ENCODE data around the gene VASP. TPM values are rescaled to one million over a fixed set of nuclear protein-coding genes. Genes with fewer than 3 reads are reported as not detected.

Gene VASP
- total and polyA plus RNA-seq, 2 of the 13 experiments (the other 11 are each of a cell fraction or from before 2014, with no cell fraction given): 41.8 to 67.1 TPM

DNA sequence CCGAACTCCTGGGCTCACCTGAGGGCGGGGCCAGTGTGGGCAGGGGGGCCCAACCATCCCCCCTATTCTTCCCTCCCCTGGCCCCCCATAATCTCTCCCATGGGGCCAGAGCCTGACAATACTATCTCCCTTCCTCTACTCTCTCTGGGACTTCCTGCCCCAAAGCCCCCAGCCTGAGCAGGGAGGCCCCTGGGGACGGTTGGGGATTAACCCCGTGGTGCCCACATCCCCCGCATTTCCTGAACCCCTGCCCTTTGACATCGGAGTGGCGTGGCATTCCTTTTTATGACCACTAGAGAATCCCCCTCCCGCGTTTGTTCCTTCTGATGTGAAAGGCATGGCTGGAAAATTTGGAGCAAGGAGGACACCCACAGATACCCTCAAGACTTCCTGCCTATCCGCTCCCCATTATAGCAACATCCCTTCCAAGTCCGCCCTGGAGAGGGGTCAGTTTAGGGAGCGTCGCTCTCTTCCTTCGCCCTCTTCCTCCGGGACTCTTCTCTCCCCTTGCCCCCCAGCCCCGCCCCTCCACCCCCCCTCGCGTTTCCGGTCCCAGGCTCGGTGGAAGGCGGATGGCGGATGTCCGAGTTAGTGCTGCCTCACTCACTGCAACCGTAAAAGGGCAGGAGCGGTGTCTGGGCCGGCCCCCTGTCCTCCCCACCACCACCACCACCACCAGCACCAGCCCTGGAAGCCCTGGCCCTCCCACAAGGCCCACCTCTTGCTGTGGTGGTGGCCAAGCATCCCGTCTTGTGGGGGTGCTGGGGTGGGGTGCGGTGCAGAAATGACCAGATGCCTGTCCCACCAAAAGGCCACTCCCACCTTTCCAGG lies 1.8 kb downstream of the VASP start (continued):
- no peak for TF ChIP-seq STAT5B (CRISPR knock-in tag; IDR thresholded peaks at IDR 0.05)
- TF ChIP-seq HNRNPUL1 (IDR thresholded peaks at IDR 0.05; ENCODE audit: low read depth, low read length): no peak
- 0 out of 2 replicates have a peak, but pooled peaks have one; percentile 21 for TF ChIP-seq TGIF2 (CRISPR knock-in tag; IDR thresholded peaks at IDR 0.05)
- TF ChIP-seq ZGPAT (CRISPR knock-in tag; IDR thresholded peaks at IDR 0.05): no peak
- TF ChIP-seq ZNF225 (CRISPR knock-in tag; IDR thresholded peaks at IDR 0.05): no peak
- no peak for TF ChIP-seq SOX6 (IDR thresholded peaks at IDR 0.05)
- no peak for TF ChIP-seq SOX6 (CRISPR knock-in tag; IDR thresholded peaks at IDR 0.05)
- TF ChIP-seq SATB2 (CRISPR knock-in tag; IDR thresholded peaks at IDR 0.05): no peak
- TF ChIP-seq KLF16 (CRISPR knock-in tag; IDR thresholded peaks at IDR 0.05): peak in 1 of 2 experiments; percentile 36; a peak in 1 of 4 replicates
- peak; percentile 51 for TF ChIP-seq GABPA (IDR thresholded peaks at IDR 0.05; ENCODE audit: low read depth, low read length)
- TF ChIP-seq GABPA (CRISPR knock-in tag; IDR thresholded peaks at IDR 0.05; ENCODE audit: low read depth): peak; percentile 76
- no peak for TF ChIP-seq ZNF781 (CRISPR knock-in tag; IDR thresholded peaks at IDR 0.05; ENCODE audit: borderline replicate concordance, not compliant biosample characterization)
- TF ChIP-seq ZFAT (CRISPR knock-in tag; conservative IDR thresholded peaks at IDR 0.05): no peak
- TF ChIP-seq PHB2 (IDR thresholded peaks at IDR 0.05; ENCODE audit: partially characterized antibody): no peak
- TF ChIP-seq MED8 (CRISPR knock-in tag; IDR thresholded peaks at IDR 0.05; ENCODE audit: insufficient replicate concordance): no peak
- TF ChIP-seq GMEB1 (CRISPR knock-in tag; IDR thresholded peaks at IDR 0.05; ENCODE audit: borderline replicate concordance): no peak; the same call in 1 of the 2 replicates
- 0 out of 2 replicates have a peak, but pooled peaks have one; percentile 23 for TF ChIP-seq SPEN (CRISPR knock-in tag; IDR thresholded peaks at IDR 0.05; ENCODE audit: low read depth)
- no peak for TF ChIP-seq DR1 (CRISPR knock-in tag; IDR thresholded peaks at IDR 0.05)
- peak; percentile 59 for TF ChIP-seq POLR2G (IDR thresholded peaks at IDR 0.05; ENCODE audit: low read depth, low read length)
- no peak for TF ChIP-seq ETS1 (CRISPR knock-in tag; IDR thresholded peaks at IDR 0.05)
- TF ChIP-seq ZNF350 (CRISPR knock-in tag; IDR thresholded peaks at IDR 0.05; ENCODE audit: borderline replicate concordance, low read depth): no peak
- peak; percentile 75 for TF ChIP-seq SRF (IDR thresholded peaks at IDR 0.05; ENCODE audit: low read depth, low read length)
